ENCODE measurements around the gene SORCS1.

SORCS1 gene

GRCh38 chr10:107043461-107043860 is 121.0 kb downstream of the SORCS1 start:
- DNase-seq (ENCODE audit: low read depth): no peak
- no peak for TF ChIP-seq CTCF (IDR thresholded peaks at IDR 0.05; ENCODE audit: low read depth, low read length)
- no peak for TF ChIP-seq POLR2A (IDR thresholded peaks at IDR 0.05; ENCODE audit: extremely low read depth, insufficient read length)
- TF ChIP-seq MYC (IDR thresholded peaks at IDR 0.05; ENCODE audit: low read depth, low read length): no peak
- no peak for TF ChIP-seq MAX (IDR thresholded peaks at IDR 0.05; ENCODE audit: low read depth, low read length)
- no peak overlapping the region for H3K4me3 ChIP-seq (ENCODE audit: low read depth, low read length)

GRCh38 chr10:107037192-107038122 is 127.0 kb downstream of the SORCS1 start:
- TF ChIP-seq MAX (IDR thresholded peaks at IDR 0.05; ENCODE audit: low read depth, low read length) (no peak), POLR2A (IDR thresholded peaks at IDR 0.05; ENCODE audit: extremely low read depth, insufficient read length) (no peak), MYC (IDR thresholded peaks at IDR 0.05; ENCODE audit: low read depth, low read length) (no peak), CTCF (IDR thresholded peaks at IDR 0.05; ENCODE audit: low read depth, low read length) (no peak)
- DNase-seq (ENCODE audit: low read depth): no peak
- no peak overlapping the region for H3K4me3 ChIP-seq (ENCODE audit: low read depth, low read length)

GRCh38 chr10:107033799-107034422 is 130.6 kb downstream of the SORCS1 start:
- TF ChIP-seq POLR2A (IDR thresholded peaks at IDR 0.05; ENCODE audit: extremely low read depth, insufficient read length) (no peak), MAX (IDR thresholded peaks at IDR 0.05; ENCODE audit: low read depth, low read length) (no peak), MYC (IDR thresholded peaks at IDR 0.05; ENCODE audit: low read depth, low read length) (no peak), CTCF (IDR thresholded peaks at IDR 0.05; ENCODE audit: low read depth, low read length) (no peak)
- H3K4me3 ChIP-seq (ENCODE audit: low read depth, low read length): no peak overlapping the region
- DNase-seq (ENCODE audit: low read depth): no peak

GRCh38 chr10:107032700-107033401 is 131.7 kb downstream of the SORCS1 start:
- no peak overlapping the region for H3K4me3 ChIP-seq (ENCODE audit: low read depth, low read length)
- no peak for DNase-seq (ENCODE audit: low read depth)
- TF ChIP-seq POLR2A (IDR thresholded peaks at IDR 0.05; ENCODE audit: extremely low read depth, insufficient read length) (no peak), MYC (IDR thresholded peaks at IDR 0.05; ENCODE audit: low read depth, low read length) (no peak), CTCF (IDR thresholded peaks at IDR 0.05; ENCODE audit: low read depth, low read length) (no peak), MAX (IDR thresholded peaks at IDR 0.05; ENCODE audit: low read depth, low read length) (no peak)

- TF ChIP-seq MAX (IDR thresholded peaks at IDR 0.05; ENCODE audit: low read depth, low read length) (no peak), MYC (IDR thresholded peaks at IDR 0.05; ENCODE audit: low read depth, low read length) (no peak)
- no peak overlapping the region for H3K4me3 ChIP-seq (ENCODE audit: low read depth, low read length)
- DNase-seq (ENCODE audit: low read depth): no peak
Measured at GRCh38 chr10:107031931-107032699, 132.4 kb downstream of the SORCS1 start.

Data from NB4 (cell line).